Activated effector memory CD4-positive, alpha-beta T cell treated with anti-CD3 and anti-CD28 coated beads, Interleukin-2, amount 50 U/mL, for 16 hours (primary cell): ENCODE measurements around the gene GPRASP1.
A peak's percentile ranks its signal among the peaks of the same experiment; 100 is the strongest.
"Not testable (repeated sequence)": the region's sequence is repeated elsewhere in the genome, so short reads cannot be mapped to it uniquely, and the experiment has no call there.

Experiments used
- DNase-seq: peaks from one replicate; pipeline ENCODE4 v3.0.0-alpha.2; 2020

The GPRASP1 gene, protein sequence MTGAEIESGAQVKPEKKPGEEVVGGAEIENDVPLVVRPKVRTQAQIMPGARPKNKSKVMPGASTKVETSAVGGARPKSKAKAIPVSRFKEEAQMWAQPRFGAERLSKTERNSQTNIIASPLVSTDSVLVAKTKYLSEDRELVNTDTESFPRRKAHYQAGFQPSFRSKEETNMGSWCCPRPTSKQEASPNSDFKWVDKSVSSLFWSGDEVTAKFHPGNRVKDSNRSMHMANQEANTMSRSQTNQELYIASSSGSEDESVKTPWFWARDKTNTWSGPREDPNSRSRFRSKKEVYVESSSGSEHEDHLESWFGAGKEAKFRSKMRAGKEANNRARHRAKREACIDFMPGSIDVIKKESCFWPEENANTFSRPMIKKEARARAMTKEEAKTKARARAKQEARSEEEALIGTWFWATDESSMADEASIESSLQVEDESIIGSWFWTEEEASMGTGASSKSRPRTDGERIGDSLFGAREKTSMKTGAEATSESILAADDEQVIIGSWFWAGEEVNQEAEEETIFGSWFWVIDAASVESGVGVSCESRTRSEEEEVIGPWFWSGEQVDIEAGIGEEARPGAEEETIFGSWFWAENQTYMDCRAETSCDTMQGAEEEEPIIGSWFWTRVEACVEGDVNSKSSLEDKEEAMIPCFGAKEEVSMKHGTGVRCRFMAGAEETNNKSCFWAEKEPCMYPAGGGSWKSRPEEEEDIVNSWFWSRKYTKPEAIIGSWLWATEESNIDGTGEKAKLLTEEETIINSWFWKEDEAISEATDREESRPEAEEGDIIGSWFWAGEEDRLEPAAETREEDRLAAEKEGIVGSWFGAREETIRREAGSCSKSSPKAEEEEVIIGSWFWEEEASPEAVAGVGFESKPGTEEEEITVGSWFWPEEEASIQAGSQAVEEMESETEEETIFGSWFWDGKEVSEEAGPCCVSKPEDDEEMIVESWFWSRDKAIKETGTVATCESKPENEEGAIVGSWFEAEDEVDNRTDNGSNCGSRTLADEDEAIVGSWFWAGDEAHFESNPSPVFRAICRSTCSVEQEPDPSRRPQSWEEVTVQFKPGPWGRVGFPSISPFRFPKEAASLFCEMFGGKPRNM (N-terminal part only)

GRCh38 chrX:102651242-102652011, at the start of gene GPRASP1:
GPRASP1 (plus strand) TSS chrX:102651483; CDS start chrX:102653914, 2,431 bp downstream.
- DNase-seq, result peak; percentile 83

DNA sequence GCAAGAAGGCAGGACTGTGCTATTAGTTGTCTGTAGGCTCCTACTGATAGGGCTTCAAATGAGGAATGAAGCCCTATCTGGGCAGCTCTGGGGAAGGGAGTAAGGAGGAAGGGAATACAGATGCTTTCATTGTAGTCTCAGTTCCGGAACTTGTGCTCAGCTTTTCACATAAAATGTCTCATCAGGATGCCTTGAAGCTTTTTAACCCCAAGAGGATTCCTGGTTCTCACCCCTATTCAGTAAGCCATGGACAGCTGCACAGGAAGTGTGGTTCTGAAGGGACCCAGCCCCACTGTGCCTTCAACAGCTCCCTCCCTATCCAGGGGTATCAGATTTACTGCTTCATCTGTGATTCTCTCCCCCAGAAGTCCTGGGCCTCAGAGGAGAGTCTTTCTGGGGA, 47.0 kb upstream of the GPRASP1 start:
- DNase-seq, result no peak

DNA sequence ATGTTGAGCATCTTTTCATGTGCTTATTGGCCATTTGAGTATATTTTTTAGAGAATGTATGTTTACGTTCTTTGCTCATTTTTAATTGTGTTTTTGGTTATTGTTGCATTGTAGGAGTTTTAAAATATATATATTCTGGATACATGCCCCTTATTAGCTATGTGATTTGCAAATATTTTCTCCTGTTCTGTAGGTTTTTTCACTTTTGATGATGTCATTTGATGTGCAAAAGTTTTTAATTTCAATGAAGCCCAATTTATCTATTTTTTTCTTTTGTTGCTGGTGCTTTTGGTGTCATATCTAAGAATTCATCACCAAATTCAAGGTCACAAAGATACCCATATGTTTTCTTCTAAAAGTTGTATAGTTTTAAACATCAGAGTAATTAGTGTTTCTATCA, 45.2 kb upstream of the GPRASP1 start:
- DNase-seq, result no peak

DNA sequence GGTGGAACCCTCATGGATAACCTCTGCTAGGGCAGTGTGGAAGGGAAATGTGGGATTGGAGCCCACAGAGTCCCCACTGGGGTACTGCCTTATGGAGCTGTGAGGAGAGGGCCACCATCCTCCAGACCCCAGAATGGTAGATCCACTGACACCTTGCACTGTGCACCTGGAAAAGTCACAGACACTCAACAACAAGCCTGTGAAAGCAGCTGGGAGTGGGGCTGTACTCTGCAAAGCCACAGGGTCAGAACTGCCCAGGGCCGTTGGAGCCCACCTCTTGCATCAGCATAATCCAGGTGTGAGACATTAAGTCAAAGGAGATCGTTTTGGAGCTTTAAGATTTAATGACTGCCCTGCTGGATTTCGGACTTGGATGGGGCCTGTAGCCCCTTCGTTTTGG, 40.4 kb upstream of the GPRASP1 start:
- DNase-seq, result no peak

DNA sequence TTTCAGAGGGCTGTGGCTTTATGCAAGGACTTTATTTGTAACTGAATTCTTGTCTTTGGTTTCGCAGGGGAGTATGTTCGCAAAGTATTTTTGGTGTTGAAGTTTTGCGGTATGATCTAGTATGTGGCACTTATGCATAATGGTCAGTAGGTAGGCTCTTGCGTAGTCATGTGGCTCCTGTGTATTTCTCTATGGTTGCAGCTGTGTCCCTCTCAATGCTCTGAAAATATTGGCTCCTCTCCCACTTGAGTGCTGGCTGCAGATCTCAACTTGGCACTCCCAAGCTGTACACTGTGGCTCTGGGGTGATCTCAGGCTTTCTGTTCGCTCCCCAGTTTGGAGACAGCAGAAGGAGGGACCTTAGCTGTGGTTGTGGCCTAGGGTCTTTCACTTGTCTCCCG, 27.2 kb upstream of the GPRASP1 start:
- DNase-seq, result no peak

DNA sequence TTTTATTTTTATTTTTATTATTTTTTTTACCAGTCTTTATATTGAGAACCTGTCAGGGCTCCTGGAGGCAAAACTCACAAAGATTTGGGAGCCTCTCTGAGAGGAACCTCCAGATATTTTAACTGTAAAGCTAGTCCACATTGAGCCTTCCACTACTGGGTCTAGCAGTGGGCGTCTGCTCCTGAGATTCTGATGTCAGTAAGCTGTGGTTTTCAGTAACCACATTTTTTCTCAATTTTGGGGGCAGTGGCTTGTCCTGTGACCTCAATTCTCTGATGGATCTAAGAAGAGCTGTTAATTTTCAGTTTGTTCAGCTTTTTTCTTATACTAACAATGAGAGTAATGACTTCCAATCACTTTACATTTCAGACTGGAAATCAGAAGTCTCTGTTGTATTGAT, 23.6 kb upstream of the GPRASP1 start:
- no peak for DNase-seq

DNA sequence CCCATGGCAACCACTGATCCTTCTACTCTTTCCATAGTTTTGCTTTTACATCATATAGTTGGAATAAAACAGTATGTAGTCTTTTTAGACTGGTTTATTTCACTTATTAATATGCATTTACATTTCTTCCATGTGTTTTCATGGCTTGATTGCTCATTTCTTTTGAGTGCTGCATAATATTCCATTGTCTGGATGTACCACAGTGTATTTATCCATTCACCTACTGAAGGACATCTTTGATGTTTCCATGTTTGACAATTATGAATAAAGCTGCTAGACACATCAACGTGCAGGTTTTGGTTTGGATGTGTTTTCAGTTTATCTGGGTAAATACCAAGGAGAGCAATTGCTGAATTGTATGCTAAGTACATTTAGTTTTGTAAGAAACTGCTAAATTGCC, 13.7 kb upstream of the GPRASP1 start:
- no peak for DNase-seq

DNA sequence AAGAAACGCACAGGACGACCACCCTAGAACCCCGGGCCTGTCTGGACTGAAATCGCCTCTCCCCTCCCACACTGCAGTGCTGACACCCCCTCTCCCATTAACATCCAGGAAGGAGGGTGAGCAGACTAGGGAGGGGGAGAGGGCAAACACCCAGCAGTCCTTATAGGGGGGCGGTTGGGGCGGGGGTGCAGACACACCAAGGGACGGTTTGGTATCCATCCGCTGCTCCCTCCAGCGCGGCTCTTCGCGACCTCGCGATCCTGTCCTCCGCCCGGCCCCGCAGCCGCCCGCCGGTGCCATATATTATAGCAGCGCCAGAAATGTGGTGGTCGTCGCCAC, 411 bp upstream of the GPRASP1 start:
- no peak for DNase-seq

DNA sequence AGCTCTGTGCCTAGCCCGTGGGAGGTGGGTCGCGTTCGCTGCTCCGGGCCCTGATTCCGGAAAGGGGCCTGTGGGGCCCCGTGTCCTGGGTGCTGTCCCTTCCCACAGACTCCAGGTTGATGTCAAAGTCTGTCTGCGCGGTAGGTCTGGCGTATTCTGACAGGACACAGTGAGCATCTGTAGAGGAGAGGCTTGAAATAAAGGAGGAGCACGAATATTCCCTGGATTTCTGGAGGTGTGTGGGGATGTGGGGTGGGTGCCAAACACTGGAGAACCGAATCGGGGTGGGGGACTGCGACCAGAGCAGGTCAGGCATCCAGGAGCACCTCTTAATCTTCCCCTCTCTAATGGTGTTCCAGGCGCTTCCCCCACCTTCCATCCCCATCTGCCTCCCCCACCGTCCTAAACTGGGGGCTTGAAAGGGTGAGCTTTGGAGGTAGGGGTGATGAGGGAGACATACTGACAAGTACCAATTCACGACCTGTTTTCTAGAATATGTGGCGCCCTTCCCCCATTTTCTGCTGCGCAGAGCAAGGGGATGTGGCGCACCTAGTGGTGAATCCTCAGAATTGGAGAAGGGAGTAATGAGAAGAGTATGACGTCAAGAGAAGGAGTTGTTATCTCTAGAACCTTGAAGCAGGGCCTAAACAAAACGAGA, 877 bp downstream of the GPRASP1 start:
- peak; percentile 80 for DNase-seq

- no peak for DNase-seq
Observed at GRCh38 chrX:102654696-102655095, 3.4 kb downstream of the GPRASP1 start.

DNA sequence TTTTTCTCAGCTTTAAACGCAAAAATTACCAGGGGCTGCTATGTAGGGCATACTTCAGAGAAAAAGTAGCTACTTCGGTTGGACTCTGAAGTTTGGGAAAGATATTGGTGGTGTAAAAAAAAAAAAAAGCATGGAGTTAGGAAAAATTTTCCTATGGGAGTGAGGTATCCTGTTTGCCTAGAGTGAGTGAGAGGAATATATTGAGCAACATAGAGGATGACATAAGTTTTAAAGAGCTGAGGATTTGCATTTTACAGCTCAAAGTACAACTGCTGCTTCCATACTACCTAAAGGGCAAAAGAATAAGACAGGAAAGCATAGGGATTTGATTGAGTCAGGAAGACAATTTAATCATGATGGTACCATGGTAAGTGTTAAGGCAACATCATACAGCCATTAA, 7.3 kb downstream of the GPRASP1 start:
- DNase-seq, result no peak

GRCh38 chrX:102659790-102660757, 8.8 kb downstream of the GPRASP1 start:
- peak; percentile 93 for DNase-seq

DNA sequence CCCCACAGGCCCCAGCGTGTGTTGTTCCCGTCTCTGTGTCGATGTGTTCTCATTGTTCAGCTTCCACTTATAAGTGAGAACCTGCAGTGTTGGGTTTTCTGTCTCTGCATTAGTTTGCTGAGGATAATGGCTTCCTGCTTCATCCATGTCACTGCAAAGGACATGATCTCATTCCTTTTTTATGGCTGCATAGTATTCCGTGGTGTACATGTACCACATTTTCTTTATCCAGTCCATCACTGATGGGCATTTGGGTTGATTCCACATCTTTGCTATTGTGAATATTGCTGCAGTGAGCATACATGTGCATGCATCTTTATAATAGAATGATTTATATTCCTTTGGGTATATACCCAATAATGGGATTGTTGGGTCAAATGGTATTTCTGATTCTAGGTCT, 12.5 kb downstream of the GPRASP1 start:
- DNase-seq, result not testable (repeated sequence)

- DNase-seq, result not testable (repeated sequence)
Observed at GRCh38 chrX:102667034-102667433, 15.8 kb downstream of the GPRASP1 start.

- no peak for DNase-seq
Observed at GRCh38 chrX:102669526-102669925, 18.2 kb downstream of the GPRASP1 start.

- DNase-seq, result no peak
Observed at GRCh38 chrX:102672856-102673255, 21.6 kb downstream of the GPRASP1 start.

GRCh38 chrX:102677479-102677878, 26.2 kb downstream of the GPRASP1 start:
- not testable (repeated sequence) for DNase-seq

DNA sequence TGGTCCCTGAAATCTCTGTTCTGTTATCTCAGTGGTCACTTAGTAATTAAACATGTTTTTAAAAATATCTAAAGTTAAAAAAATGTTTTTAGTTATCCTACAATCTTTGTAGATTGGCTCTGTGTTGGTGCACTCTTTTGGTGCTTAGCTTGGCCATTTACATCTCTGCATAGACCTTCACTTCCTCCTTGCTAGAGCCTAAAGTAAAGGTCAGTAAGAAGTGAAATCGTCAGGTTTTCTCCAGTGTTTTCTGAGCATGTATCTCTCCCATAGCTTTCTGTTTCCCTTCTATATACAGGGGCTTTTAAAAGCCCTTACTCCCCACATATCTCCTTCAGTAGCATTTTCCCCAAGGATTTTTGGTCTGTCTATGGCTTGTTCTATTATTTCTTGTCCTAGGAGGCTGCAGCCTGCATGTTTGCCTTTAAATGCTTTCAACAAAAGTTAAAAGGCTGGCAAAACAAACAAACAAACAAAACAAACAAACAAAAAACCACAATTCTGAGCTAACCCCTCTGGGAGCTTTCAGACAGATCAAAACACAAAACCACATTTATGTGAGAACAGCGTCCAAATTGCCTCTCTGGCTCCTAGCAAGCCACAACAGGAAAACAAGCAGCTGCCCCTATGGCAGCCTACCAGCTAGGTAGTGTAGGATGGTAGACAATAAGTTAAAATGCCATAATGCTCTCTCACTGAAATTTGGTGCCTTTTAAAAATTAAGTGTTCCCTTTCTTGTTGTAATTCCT, 33.7 kb downstream of the GPRASP1 start:
- no peak for DNase-seq

DNA sequence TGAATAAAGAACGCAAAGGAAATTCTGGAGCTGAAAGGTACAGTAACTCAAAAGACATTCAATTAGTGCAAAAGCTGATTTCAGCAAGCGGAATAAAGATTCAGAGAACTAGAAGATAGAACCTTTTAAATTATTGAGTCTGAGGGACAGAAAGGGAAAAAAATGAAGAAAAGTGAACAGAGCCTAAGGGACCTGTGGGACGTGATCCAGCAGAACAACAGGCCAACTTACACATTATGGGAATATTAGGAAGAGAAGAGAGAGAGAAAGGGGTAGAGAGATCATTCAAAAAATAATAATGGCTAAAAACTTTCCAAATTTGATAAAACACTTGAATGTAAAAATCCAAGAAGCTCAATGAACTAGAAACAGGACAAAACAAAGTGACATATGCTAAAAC, 43.5 kb downstream of the GPRASP1 start:
- DNase-seq, result no peak

DNA sequence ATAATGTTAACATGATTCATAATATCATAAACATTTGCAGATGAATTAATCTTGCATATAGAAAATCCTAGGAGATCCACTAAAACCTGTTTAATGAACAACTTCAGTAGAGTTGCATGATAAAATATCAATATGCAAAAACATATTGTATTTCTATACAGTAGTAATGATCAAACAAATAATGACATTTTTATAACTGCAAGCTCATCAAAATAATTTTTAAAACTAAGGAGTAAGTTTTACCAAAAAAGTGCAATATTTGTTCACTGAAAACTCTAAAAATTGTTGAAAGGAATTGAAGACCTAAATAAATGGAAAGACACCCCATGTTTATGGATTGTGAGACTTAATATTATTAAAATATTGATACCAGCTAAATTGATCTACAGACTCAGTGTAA, 45.0 kb downstream of the GPRASP1 start:
- DNase-seq, result no peak
